Testis (tissue), 2 donors: Measurements from ENCODE around the gene SLC12A3.

Source experiments
- CTCF ChIP-seq, 3 experiments: fragments of 450-650 bp in 2 of 3; fragments of 200-600 bp in 1 of 3; sonication (generic) in 1 of 3; IDR thresholded peaks; one replicate each; pipeline ENCODE4 v1.5.1; 2016 to 2019; ENCODE audit warnings: antibody characterized with exemption in 3 of 3, mild to moderate bottlenecking in 2 of 3, moderate library complexity in 1 of 3
- POLR2A ChIP-seq: fragments of 450-650 bp; IDR thresholded peaks from one replicate; pipeline ENCODE4 v1.6.1; 2017; ENCODE audit warnings: antibody characterized with exemption, mild to moderate bottlenecking, moderate library complexity

GRCh38 chr16:56835320-56835719 is 29.7 kb upstream of the SLC12A3 start:
- no peak for TF ChIP-seq CTCF (IDR thresholded peaks at IDR 0.05)
- no peak for TF ChIP-seq POLR2A
